HG03139 (cell line): ENCODE measurements around the gene KRT16.
"Not testable (repeated sequence)": the region's sequence is repeated elsewhere in the genome, so short reads cannot be mapped to it uniquely, and the experiment has no call there.

Source experiments
- ATAC-seq: cut with Tn5 transposase; IDR thresholded peaks from one replicate; pipeline ENCODE4 v1.9.1; 2021; ENCODE audit not compliant: unreplicated experiment

Gene KRT16

DNA sequence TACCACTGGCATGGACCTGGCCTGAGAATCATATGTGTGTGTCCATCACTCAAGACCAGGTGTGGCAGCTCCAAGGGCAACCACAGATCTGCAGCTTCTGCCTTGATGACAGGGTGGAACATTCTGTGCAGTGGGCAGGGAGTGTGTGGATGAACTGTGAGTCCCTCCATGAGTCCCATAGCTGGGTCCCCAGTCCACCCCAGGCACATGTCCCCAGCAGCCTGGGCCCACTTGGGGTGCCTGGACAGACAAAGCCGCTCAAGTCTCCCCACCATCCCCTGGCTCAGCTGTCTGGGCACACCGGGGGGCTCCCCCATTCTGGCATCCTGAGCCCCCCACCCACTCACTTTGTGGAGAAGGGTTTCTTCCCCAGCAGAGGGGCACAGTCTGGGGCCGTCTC lies 4.6 kb upstream of the KRT16 start:
- no peak for ATAC-seq

- ATAC-seq = not testable (repeated sequence)
Observed at GRCh38 chr17:41616486-41616885, 3.9 kb upstream of the KRT16 start.

DNA sequence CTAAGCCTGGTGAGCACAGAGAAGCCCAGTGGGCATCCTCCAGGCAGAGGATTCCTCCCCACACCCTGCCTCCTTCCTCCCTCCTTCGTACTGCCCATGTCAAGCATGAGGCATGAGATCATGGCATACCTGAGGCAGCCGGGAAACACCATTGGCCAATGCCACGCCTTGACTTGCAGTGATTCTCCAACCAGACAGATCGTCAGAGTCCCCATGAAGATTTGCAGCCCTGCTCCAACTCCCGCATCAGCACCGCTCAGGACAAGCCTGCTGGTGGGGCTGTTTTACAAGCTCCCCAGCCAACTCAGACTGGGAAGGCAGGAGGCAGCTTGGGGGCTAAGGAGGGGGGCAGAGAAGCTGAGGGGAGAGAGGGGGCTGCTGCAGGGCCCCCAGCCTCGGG lies 2.9 kb upstream of the KRT16 start:
- no peak for ATAC-seq

- not testable (repeated sequence) for ATAC-seq
Observed at GRCh38 chr17:41614767-41615166, 2.2 kb upstream of the KRT16 start.

DNA sequence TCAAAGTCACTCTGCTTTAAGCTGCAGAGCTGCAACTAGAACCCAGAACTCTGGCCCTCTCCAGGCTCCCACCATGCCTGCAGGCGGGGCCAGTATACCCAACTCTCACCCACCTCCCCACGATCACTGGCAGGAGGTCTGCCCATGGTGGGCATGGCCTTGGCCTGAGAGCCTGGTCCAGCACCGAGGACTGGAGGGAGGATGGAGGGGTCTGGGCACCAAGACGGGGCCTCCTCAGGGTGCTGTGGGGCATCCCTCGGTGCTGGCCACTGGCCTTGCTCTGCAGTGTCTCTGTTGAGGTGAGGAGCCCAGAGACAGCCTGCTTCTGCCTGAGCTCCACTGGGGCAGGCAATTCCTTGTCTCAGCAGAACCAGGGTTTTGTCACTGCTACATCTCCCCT lies 1.5 kb upstream of the KRT16 start:
- no peak for ATAC-seq

- no peak for ATAC-seq
Observed at GRCh38 chr17:41613277-41614082, 913 bp upstream of the KRT16 start.

DNA sequence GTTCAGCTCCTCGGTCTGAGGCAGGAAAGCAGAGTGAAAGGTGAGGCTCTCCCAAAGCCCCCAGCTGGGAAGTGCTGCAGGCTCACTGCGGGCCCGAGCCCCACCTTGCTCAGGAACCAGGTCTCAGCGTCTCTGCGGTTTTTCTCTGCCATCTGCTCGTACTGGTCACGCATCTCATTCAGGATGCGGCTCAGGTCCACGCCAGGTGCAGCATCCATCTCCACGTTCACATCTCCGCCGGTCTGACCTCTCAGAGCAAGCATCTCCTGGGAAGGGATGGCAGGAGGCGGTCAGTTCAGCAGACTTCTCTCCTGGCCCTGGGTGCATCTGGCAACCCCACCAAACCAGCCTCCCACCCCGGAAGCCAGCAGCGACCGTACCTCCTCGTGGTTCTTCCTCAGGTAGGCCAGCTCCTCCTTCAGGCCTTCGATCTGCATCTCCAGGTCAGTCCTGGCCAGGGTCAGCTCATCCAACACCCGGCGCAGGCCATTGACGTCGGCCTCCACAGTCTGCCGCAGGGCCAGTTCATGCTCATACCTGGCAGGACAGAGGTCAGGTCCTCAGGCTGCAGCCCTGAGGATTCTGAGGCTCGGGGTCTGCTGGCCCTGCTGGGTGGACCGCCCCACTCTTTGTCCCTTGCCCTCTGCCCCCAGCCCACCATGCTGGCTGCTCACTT lies 1.5 kb downstream of the KRT16 start:
- ATAC-seq = no peak

DNA sequence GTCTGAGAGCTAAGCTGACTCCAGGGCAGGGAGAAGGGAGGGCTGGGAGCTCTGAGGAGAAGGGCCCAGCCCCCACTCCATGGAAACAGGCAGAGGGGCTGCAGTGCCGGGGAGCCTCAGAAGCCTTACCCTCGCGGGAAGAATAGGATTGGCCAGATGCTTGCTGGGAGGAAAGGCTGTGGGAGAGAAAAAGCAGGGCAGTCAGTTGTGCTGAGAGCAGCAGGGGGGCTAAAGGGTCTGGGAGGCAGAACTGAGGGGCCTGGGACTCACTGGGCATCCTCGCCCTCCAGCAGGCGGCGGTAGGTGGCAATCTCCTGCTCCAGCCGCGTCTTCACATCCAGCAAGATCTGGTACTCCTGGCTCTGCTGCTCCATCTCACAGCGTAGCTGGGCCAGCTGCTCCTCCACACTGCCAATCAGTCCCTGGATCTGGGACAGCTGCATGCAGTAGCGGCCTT lies 2.5 kb downstream of the KRT16 start:
- ATAC-seq = not testable (repeated sequence)

GRCh38 chr17:41606930-41607329 lies 5.6 kb downstream of the KRT16 start:
- ATAC-seq = not testable (repeated sequence)

GRCh38 chr17:41602524-41602923 lies 10.0 kb downstream of the KRT16 start:
- ATAC-seq = no peak

- ATAC-seq = no peak
Observed at GRCh38 chr17:41600318-41600717, 12.2 kb downstream of the KRT16 start.

DNA sequence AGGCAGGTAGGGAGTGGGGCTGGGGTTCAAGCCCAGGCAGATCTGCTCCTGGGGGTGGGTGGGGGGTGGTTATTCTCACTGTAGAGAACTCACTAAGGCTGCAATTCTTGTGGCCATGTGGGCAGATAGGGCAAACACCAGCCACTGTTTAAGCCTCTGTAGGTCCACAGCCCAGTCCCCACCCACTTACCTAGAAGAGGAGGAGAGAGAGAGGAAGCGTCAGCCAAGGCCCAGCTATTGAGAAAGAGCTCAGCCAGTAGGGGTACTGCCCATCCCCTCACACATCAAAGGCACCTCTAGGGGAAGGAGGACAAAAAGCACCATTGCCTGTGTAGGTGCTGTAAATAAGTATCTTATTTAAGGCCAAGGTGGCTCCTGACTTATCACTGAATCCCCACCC lies 12.9 kb downstream of the KRT16 start:
- ATAC-seq = no peak

GRCh38 chr17:41595585-41595984 lies 17.0 kb downstream of the KRT16 start:
- ATAC-seq = no peak

DNA sequence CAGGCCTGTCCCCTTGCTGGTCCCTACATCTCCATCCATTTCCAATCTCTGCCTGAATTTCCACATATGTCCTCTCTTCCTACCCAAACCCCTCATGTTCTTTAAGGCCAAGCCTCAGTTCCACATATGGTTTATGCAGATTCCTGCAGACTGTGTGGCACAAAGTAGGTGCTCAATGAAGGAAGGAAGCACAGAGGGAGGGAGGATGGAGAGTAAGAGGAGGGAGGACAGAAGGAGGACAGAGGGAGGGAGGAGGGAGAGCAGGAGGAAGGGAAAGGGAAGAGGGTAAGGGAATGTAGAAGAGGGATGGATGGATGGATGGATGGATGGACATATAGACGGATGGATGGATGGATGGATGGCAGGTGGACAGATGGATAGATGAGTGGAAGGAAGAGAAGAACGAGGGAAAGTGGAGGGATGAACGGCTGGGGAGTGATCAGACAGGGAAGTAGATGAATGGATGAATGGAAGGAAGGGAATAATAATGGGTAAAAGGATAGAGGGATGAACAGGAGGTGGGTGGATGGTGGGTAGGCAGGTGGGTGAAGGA lies 18.1 kb downstream of the KRT16 start:
- no peak for ATAC-seq

DNA sequence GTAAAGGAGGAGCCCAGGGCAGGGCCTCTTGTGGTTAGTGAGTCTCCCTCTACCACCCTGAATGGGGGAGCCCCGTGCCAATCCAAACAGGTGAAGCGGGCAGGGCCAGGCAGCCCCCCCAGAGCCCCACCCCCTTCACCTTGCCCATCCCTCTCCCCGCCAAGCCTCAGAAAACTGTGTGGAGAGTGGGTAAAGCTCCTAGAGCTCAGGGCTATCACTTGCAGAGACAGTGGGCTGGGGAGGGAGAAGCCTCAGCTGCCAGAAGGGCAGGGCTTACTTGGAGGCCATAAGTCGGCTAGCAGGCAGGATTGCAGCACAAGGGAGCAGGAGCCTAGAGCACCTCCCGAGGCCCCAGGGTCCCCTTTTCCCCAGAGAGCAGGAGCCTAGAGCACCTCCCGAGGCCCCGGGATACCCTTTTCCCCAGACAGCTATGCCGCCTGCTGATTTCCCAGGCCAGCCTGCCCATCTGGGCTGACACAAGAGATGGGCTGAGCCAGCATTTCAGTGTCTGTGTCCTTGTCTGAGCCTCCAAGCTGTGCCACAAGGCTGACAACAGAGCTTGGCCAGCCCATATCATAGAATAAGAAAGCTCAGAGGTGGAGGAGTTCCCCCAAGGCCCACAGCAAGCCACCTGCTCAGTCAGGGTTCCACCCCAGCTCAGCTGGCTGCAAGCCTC lies 19.1 kb downstream of the KRT16 start:
- no peak for ATAC-seq

DNA sequence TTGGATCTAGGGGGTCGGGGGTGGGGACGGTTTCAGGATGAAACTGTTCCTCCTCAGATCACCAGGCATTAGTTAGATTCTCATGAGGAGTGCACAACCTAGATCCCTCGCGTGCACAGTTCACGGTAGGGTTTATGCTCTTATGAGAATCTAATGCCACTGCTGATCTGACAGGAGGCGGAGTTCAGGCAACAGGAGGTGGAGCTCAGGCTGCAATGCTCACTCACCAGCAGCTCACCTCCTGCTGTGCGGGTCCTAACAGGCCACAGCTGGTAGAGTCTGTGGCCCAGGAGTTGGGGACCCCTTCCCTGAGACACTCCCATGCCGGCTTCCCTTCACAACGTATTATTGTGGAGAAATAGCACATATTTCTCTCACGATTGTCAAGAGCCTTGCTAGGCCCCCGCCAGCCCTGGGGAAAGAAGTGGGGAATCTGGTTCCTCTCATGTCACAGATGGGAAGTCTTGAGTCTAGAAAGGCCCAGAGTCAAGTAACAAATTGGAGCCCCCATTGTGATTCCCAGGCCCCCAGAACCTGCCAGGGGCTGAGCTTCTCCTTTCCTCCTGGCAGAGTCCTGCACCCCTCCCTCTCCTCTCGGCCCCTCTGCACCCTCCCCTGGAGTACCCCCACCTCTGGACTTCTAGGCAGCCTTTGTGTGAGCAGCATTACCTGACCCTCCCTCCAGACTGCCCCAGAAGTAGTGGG lies 19.8 kb downstream of the KRT16 start:
- ATAC-seq = no peak

- no peak for ATAC-seq
Observed at GRCh38 chr17:41589301-41589700, 23.3 kb downstream of the KRT16 start.

DNA sequence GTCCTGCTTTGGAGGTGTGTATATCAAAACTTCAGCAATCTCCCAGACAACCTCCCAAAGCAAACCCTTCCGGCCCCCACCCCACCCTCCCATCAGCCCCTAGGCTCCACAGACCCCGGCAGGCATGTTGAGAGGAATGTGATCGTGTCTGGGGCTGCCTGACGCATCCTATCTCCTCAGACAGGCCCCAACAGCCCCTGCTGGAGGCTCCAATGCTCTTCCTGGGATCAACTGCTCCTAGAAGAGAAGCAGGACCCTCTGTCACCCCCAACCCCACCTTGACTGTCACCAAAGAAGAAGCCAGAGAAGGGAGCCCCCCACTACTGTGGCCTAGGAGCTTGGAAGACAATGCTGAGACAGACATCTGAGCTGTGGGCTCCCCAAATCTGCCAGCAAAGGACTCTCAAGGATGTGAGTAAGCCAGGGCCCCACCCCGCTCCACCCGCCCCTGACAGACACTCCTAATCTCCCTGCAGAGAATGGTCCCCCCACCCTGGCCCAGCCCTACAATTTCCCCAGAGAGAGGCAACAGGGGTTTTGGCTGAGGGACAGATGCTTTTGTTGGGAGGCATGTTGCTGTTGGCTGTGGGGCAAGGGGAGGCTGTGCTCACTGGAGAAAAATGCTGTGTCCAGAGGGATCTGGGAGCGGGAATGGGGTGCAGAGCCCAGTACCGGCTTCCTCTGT lies 24.3 kb downstream of the KRT16 start:
- no peak for ATAC-seq

- ATAC-seq = no peak
Observed at GRCh38 chr17:41586863-41587495, 25.6 kb downstream of the KRT16 start, which contains the start of gene KRT14. Gene KRT14 (minus strand): TSS chr17:41586895. CDS start chr17:41586834, 61 bp downstream.
